ENCODE measurements around the gene RXRA. TPM values are rescaled to one million over a fixed set of nuclear protein-coding genes. Genes with fewer than 3 reads are reported as not detected.

Gene RXRA
- total RNA-seq, 2 donors from 2014 or later = 45.4 to 58.1 TPM

DNA sequence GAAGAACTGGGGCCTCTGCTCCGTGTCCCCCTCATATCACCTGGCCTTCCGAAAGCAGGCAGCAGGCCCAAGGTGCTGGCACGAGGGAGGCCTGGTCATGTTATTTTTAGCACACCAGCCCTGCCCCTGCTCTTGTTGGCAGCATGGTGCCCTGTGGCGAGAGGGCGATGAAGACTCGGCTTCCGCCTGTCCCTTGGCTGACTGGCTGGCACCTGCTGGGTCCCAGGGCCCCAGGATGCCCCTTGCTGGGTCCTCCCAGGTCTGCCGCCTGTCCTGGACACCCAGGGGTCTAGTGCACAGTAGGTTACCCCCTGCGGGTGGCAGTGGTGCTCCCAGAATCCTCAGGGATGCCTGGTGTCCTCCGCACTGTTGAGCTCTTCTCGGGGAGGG is 77.0 kb downstream of the RXRA start:
- no peak for ATAC-seq (ENCODE audit: insufficient number of reproducible peaks, low FRiP score, low read depth)
- no peaks in the 10 kb centered on the region for H3K9me3 ChIP-seq
- H3K4me3 ChIP-seq = peak overlapping the region; percentile 22
- no peaks in the 10 kb centered on the region for H3K36me3 ChIP-seq
- TF ChIP-seq, protein P1, sequence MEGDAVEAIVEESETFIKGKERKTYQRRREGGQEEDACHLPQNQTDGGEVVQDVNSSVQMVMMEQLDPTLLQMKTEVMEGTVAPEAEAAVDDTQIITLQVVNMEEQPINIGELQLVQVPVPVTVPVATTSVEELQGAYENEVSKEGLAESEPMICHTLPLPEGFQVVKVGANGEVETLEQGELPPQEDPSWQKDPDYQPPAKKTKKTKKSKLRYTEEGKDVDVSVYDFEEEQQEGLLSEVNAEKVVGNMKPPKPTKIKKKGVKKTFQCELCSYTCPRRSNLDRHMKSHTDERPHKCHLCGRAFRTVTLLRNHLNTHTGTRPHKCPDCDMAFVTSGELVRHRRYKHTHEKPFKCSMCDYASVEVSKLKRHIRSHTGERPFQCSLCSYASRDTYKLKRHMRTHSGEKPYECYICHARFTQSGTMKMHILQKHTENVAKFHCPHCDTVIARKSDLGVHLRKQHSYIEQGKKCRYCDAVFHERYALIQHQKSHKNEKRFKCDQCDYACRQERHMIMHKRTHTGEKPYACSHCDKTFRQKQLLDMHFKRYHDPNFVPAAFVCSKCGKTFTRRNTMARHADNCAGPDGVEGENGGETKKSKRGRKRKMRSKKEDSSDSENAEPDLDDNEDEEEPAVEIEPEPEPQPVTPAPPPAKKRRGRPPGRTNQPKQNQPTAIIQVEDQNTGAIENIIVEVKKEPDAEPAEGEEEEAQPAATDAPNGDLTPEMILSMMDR (IDR thresholded peaks at IDR 0.05) = no peak
- H3K27me3 ChIP-seq (replicated peaks; ENCODE audit: insufficient read depth) = no peaks in the 10 kb centered on the region
- H3K4me1 ChIP-seq (ENCODE audit: control insufficient read depth in 1 of 2, low read depth in 2 of 2) = peaks cover 57 to 66% of the 10 kb centered on the region in 2 donors
- no peak for DNase-seq (ENCODE audit: low spot score)
- H3K27ac ChIP-seq = peak overlapping the region; percentile 73 to 79

- Histone ChIP-seq H3K9me3 (no peaks in the 10 kb centered on the region), H3K4me1 (ENCODE audit: control insufficient read depth in 1 of 2, low read depth in 2 of 2) (peaks cover 57 to 68% of the 10 kb centered on the region in 2 donors)
- peak; percentile 49 for DNase-seq (ENCODE audit: low spot score)
Measured at GRCh38 chr9:134403682-134404301, 77.5 kb downstream of the RXRA start.

GRCh38 chr9:134404376-134405358 is 78.4 kb downstream of the RXRA start:
- Histone ChIP-seq H3K4me3 (peak overlapping the region; percentile 9), H3K4me1 (ENCODE audit: control insufficient read depth in 1 of 2, low read depth in 2 of 2) (peaks cover 57 to 68% of the 10 kb centered on the region in 2 donors), H3K9me3 (no peaks in the 10 kb centered on the region), H3K27me3 (replicated peaks; ENCODE audit: insufficient read depth) (no peaks in the 10 kb centered on the region), H3K36me3 (no peaks in the 10 kb centered on the region), H3K27ac (peak overlapping the region; percentile 73 to 79)
- TF ChIP-seq, protein P1 (IDR thresholded peaks at IDR 0.05) = no peak
- ATAC-seq (ENCODE audit: insufficient number of reproducible peaks, low FRiP score, low read depth) (no peak), DNase-seq (ENCODE audit: low spot score) (no peak)

More at GRCh38 chr9:134403682-134404301, 77.5 kb downstream of the RXRA start:
- no peak for ATAC-seq (ENCODE audit: insufficient number of reproducible peaks, low FRiP score, low read depth)
- no peaks in the 10 kb centered on the region for H3K27me3 ChIP-seq (replicated peaks; ENCODE audit: insufficient read depth)
- H3K27ac ChIP-seq = peak overlapping the region; percentile 73 to 79
- no peaks in the 10 kb centered on the region for H3K36me3 ChIP-seq
- H3K4me3 ChIP-seq = peak overlapping the region; percentile 22
- TF ChIP-seq, protein P1 (IDR thresholded peaks at IDR 0.05) = peak; percentile 13

- ATAC-seq (ENCODE audit: insufficient number of reproducible peaks, low FRiP score, low read depth) = no peak
- H3K27ac ChIP-seq = peak overlapping the region; percentile 73 to 79
- H3K9me3 ChIP-seq = no peaks in the 10 kb centered on the region
- no peak overlapping the region for H3K4me3 ChIP-seq
- H3K27me3 ChIP-seq (replicated peaks; ENCODE audit: insufficient read depth) = no peaks in the 10 kb centered on the region
- H3K36me3 ChIP-seq = no peaks in the 10 kb centered on the region
- no peak for DNase-seq (ENCODE audit: low spot score)
- TF ChIP-seq, protein P1 (IDR thresholded peaks at IDR 0.05) = no peak
- peaks cover 57 to 68% of the 10 kb centered on the region in 2 donors for H3K4me1 ChIP-seq (ENCODE audit: control insufficient read depth in 1 of 2, low read depth in 2 of 2)
Measured at GRCh38 chr9:134405527-134405926, 79.3 kb downstream of the RXRA start.

All from thoracic aorta (tissue), 2 donors.